GM19372 (cell line): ENCODE results near the gene MGAT4C.
"Not testable (repeated sequence)": the region's sequence is repeated elsewhere in the genome, so short reads cannot be mapped to it uniquely, and the experiment has no call there.

ENCODE experiments used
- ATAC-seq: cut with Tn5 transposase; IDR thresholded peaks from one replicate; pipeline ENCODE4 v1.9.1; 2021; ENCODE audit warnings: mild to moderate bottlenecking, low read depth, moderate library complexity; ENCODE audit not compliant: unreplicated experiment

MGAT4C gene

GRCh38 chr12:86139671-86140070 is 116.5 kb downstream of the MGAT4C start:
- ATAC-seq = no peak

GRCh38 chr12:86138770-86139169 is 117.4 kb downstream of the MGAT4C start:
- ATAC-seq = no peak

- ATAC-seq = no peak
These were observed 118.3 kb downstream of the MGAT4C start for GRCh38 chr12:86137936-86138335.

GRCh38 chr12:86134561-86134960 is 121.6 kb downstream of the MGAT4C start:
- ATAC-seq = no peak

GRCh38 chr12:86126900-86127299 is 129.3 kb downstream of the MGAT4C start:
- not testable (repeated sequence) for ATAC-seq

- ATAC-seq = no peak
These were observed 133.2 kb downstream of the MGAT4C start for GRCh38 chr12:86122846-86123468.

- no peak for ATAC-seq
These were observed 138.0 kb downstream of the MGAT4C start for GRCh38 chr12:86118161-86118560.

- ATAC-seq = no peak
These were observed 138.5 kb downstream of the MGAT4C start for GRCh38 chr12:86117711-86118110.

- ATAC-seq = no peak
These were observed 152.1 kb downstream of the MGAT4C start for GRCh38 chr12:86104087-86104486.

GRCh38 chr12:86097161-86097560 is 159.0 kb downstream of the MGAT4C start:
- ATAC-seq = no peak

GRCh38 chr12:86091681-86092080 is 164.5 kb downstream of the MGAT4C start:
- ATAC-seq = no peak

- ATAC-seq = no peak
These were observed 174.3 kb downstream of the MGAT4C start for GRCh38 chr12:86081843-86082242.

GRCh38 chr12:86059052-86059451 is 197.1 kb downstream of the MGAT4C start:
- not testable (repeated sequence) for ATAC-seq

- ATAC-seq = no peak
These were observed 198.9 kb downstream of the MGAT4C start for GRCh38 chr12:86057092-86057845.

- no peak for ATAC-seq
These were observed 203.3 kb downstream of the MGAT4C start for GRCh38 chr12:86052921-86053320.

- no peak for ATAC-seq
These were observed 206.2 kb downstream of the MGAT4C start for GRCh38 chr12:86050010-86050409.

GRCh38 chr12:86044396-86044795 is 211.8 kb downstream of the MGAT4C start:
- ATAC-seq = no peak

- no peak for ATAC-seq
These were observed 214.1 kb downstream of the MGAT4C start for GRCh38 chr12:86042062-86042461.

GRCh38 chr12:86018361-86018760 is 237.8 kb downstream of the MGAT4C start:
- ATAC-seq = no peak

- ATAC-seq = no peak
These were observed 241.2 kb downstream of the MGAT4C start for GRCh38 chr12:86015026-86015425.

- ATAC-seq = no peak
These were observed 249.5 kb downstream of the MGAT4C start for GRCh38 chr12:86006727-86007126.

- no peak for ATAC-seq
These were observed 258.1 kb downstream of the MGAT4C start for GRCh38 chr12:85998074-85998473.
